Activated effector memory CD4-positive, alpha-beta T cell treated with Interleukin-2 at 50 U/mL for 16 hours (primary cell): ENCODE data around the gene TET1.
"Not testable (repeated sequence)": the region's sequence is repeated elsewhere in the genome, so short reads cannot be mapped to it uniquely, and the experiment has no call there.

ENCODE experiments used
- DNase-seq: peaks from one replicate; pipeline ENCODE4 v3.0.0-alpha.2; 2020

TET1 gene

DNA sequence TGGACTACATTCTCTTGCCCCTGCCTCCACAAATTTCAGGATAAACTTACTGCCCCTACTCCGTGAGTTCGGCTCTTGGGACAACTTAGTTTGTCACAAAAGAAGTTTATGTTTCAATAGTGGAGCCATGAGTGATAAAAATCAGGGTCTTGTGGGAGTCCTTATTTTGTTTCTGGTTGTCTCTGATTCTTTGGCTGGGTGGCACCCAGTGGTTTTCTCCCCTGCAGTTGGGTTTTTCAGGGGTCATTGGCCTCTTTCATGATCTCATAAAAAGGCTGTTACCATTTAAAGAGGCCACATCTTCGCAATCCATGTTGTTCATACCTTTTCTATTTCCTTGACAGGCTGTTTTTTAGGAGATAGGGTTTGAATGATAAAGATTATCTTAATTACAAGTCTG, 5.5 kb downstream of the TET1 start:
- DNase-seq: no peak

DNA sequence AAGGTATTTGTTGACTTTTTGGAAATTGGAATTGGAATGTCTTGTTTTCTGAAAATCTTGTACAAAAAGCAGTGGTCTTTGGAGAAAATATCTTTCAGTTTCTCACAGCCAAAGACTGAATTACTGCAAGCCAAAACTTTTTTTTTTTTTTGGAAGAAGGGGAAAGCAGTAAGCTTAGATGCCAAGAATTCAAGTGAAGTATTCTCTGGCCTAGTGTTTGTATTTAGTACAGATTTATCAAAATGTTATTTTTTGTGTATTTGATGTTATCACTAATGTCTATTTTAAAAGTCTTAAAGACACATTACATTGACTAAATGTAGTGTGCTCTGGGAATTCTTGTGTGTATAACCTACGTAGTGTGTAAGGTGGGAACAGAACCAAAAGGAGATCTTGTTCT, 6.2 kb downstream of the TET1 start:
- no peak for DNase-seq

DNA sequence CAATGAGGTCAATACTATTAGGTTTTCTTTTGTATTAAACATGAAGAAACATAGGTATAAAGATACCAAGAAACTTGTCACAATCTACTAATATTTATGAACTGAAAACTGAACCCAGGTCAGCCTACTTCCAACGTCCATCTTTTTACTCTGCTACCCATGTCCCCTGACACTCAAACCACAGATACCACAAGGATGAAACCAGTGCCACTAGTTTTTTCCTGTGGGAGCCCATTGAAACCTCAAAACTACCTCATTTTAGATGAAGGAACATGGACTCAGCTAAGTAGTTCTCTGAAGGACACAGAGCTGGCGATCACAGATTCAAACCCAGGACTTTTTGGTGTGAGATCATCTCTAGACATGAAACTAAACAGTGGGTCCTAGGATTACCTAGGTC, 6.8 kb downstream of the TET1 start:
- DNase-seq: no peak

DNA sequence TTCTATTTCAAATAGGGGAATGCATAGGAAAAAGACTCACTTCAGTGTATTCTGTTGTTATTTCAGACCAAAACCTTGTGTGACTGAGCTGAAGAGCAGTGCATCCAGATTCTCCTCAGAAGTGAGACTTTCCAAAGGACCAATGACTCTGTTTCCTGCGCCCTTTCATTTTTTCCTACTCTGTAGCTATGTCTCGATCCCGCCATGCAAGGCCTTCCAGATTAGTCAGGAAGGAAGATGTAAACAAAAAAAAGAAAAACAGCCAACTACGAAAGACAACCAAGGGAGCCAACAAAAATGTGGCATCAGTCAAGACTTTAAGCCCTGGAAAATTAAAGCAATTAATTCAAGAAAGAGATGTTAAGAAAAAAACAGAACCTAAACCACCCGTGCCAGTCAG, 12.0 kb downstream of the TET1 start:
- DNase-seq: no peak

DNA sequence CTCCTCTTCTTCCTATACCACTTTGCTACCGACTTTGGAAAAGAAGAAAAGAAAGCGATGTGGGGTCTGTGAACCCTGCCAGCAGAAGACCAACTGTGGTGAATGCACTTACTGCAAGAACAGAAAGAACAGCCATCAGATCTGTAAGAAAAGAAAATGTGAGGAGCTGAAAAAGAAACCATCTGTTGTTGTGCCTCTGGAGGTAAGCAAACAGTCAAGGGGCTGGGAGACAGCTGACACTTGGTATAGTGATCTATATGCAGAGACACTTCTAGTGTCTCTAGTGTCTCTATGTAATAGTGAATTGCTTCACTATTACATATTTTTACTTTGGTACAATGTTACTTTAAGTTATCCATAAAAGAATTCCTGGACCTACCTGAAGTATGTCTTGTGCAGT, 13.9 kb downstream of the TET1 start:
- DNase-seq: no peak

DNA sequence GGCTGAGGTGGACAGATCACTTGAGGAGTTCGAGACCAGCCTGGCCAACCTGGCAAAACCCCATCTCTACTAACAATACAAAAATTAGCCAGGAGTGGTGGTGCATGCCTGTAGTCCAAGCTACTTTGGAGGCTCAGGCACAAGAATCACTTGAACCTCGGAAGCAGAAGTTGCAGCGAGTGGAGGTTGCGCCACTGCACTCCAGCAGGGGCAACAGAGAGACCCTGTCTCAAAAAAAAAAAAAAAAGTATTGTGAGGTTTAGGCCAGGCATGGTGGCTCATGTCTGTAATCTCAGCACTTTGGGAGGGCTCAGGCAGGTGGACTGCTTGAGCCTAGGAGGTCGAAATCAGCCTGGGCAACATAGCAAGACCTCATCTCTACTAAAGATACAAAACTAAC, 16.0 kb downstream of the TET1 start:
- no peak for DNase-seq

DNA sequence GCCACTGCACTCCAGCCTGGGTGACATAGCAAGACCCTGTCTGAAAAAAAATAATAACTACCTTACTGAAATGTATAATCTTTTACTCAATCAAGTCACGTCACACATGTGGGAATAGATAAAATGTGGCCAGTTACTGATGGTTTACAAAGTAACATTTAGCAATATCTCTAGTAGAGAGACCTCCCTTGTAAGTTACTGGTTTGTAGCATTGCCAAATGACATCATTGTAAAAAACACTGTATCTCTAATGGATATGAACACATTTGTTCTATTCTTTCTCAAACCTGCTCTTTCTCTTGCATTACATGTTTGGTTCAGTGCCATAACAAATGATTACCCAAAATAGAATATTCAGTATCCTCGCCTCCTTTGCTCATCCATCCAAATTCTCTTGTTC, 18.8 kb downstream of the TET1 start:
- no peak for DNase-seq

DNA sequence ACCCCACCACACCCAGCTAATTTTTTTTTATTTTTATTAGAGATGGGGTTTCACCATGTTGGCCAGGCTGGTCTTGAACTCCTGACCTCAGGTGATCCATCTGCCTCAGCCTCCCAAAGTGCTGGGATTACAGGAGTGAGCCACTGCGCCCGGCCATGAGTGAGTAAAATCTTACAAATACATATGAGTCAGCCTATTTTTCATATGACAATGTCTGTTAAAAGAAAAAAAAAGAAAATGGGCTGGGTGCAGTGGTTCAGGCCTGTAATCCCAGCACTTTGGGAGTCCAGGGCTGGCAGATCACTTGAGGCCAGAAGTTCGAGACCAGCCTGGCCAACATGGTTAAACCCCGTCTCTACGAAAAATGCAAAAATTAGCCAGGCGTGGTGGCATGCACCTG, 24.1 kb downstream of the TET1 start:
- DNase-seq: not testable (repeated sequence)

DNA sequence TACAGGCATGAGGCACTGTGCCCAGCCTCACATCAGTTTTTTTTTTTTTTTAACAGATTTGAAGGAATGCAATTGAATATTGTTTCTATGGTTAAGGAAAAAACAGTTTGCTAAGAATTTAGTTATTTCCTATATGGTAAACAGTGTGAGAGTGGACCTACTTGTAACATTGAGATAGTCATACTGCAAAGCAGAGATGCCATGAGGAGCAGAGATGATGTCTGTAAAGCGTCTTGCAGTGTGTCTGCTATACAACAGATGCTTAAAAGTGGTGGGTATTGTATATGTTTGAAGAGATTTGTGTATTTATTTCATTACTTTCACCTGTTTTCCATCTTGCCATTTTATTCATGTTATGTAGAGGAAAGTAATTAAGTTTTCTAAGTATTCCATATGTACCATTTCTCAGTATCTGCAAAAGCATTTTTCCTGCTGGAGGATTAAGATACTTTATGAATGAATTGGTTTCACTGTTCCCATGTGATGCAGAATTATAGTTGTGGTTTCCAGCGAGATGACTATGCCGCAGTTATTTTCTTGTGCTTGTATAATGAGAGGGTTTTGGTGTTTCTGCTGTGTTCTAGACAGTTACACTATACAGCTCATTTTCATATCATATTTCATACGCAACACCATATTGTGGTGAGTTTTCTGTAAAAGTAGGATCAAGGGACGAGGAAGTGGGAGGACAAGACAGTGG, 26.6 kb downstream of the TET1 start:
- DNase-seq: no peak

DNA sequence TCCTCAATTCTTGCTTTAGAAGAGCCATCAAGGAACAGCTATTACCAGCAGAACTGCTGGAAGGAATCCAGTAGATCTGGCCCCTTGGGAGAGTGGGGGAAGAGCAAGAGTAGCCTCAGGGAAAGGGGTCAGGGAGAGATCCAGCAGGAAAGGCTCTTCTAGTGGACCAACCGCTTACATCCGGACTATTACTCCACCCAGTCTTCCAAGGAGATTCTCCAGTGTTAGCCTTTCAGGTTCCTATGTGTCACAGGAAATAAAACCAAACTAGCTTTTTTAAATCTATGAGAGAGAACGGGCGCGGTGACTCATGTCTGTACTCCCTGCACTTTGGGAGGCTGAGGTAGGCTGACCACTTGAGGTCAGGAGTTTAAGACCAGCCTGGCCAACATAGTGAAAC, 34.3 kb downstream of the TET1 start:
- no peak for DNase-seq

DNA sequence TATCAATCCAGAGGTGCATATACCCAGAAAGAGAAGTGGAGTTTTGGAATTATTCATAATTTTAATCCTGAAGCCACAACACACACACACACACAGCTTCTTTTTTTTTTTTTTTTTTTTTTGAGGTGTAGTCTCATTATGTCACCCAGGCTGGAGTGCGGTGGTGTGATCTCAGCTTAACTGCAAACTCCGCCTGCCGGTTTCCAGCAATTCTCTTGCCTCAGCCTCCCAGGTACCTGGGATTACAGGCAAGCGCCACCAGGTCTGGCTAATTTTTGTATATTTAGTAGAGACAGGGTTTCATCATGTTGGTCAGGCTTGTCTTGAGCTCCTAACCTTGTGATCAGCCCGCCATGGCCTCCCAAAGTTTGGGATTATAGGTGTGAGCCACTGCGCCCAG, 35.4 kb downstream of the TET1 start:
- no peak for DNase-seq

DNA sequence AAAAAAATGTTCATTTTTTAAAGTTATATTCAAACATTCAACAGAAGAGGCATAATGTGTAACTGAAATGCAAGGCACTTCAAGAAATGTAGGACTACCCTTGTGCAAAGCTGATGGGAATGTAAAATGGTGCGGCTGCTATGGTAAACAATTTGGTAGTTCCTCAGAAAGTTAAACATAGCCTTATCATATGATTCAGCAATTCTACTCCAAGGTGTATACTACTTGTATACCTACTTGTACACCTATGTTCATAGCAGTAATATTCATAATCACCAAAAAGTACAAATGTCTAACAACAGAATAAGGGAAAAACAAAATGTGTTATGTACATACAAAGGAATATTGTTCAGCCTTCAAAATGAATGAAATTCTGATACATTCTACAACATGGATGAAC, 37.3 kb downstream of the TET1 start:
- DNase-seq: no peak

DNA sequence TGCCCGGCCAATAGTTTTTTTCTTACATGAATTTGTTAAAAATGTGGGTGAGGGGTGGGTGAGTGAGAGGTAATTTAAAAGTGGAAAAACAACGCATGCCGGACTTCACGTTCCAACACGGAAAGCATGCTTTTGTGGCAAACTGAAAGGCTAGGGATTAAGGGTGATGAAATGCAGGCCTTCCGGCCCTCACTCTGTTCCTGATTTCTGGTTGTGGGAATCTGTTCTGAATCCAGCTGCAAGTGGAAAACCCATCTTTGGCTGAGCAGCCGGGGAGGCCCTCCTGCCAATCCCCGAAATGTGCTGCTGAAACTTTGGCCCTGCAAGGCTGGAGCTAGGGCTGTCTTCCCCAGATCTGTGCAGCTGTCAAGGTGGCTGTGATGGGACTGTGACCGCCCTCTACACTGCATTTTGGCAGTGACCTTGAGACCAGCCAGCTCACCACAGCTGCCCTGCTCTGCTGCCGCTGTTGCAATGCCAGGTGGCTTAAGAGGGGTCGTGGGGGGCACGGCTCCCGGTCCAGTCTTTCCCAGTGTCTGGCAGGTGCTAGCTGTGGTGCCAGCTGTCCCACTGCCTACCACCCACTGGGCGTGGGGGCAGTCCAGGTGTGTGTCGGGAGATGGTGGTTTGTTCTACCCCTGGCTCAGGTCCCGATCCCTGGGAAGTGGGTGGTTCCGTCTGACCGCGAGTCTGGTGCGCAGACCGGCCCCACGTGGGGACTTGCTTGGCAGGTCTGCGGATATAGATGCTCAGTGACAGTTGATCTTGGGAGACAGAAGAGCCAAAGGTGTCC, 39.0 kb downstream of the TET1 start:
- DNase-seq: no peak

DNA sequence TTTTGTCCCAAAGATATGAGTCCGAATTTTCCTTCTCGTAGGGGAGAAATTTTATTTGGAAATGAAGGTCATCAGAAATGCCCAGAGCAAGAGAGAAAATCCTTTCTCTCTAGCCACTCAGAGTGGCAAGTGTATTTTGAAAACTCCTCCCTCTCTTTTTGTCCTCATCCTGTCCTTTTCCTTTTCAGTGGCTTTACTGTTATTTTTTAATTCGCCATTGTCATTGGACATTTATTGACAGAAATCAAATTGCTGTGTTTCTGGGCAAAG, 39.6 kb downstream of the TET1 start:
- no peak for DNase-seq

DNA sequence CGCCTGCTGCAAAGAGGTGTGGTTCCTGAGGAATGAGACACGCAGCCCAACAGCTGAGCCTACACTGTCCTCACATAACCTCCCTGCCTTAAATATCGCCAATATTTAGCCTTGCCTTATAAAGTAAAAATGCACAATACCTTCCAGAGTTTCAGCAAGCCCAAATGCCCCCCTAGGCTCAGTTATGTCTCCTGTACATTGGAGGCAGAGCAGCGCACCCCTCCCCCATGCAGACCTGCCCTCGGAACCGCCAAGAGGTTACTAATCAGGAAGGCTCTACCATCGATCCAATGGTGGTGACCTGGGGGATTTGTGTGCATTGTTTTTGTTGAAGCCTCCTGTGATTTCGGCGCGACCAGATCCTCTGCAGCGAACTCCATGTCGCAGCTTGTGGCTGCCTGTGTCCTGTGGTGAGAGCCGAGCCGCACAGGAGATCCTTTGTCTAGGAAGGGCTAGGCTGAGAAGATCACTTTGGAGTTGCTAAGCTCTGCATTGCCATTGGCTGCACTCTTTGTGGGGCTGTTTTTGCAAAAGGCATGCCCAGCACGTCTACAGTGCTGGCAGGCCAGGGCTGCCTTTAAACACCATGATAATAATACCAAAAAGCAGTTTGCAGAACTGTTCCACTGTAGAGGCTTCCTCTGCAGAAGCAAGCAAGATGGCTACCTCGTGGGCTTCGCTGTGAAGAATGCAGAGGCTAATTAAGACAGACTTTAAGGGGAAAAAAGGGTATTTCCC, 40.1 kb downstream of the TET1 start:
- peak; percentile 40 for DNase-seq

DNA sequence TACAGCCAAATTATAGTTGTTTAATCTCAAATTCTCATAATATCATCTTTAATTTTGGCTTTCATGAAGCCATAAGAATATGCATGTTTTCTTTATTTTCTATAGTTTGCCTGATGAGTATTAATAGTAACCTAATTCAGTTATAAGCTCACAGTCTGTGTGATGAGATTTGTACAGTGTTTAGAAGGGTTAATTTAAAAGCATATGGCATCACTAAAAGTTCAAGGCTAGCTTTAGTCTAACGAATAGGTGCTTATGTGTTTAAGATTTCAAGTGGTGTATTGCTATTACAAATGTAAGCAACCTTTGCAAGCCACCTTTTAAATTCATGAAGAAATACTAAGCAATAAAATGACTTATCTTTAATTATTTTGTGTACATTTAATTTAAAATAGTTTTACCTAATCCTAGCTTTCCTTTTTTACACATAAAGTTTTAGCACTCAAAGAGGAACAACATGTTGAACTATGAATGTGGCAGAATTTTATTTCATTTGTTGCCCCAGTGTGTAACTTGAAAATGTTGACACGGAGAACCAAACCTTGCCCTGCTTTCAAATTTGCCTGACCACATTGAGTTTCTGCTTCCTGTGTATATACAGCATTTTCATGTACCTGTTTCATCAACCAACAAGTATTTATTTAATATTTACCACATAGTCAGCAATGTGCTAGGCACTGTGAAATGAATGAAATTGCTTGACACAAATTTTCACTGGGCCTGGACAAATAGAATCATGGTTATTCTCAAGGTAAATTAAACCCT, 41.5 kb downstream of the TET1 start:
- no peak for DNase-seq

DNA sequence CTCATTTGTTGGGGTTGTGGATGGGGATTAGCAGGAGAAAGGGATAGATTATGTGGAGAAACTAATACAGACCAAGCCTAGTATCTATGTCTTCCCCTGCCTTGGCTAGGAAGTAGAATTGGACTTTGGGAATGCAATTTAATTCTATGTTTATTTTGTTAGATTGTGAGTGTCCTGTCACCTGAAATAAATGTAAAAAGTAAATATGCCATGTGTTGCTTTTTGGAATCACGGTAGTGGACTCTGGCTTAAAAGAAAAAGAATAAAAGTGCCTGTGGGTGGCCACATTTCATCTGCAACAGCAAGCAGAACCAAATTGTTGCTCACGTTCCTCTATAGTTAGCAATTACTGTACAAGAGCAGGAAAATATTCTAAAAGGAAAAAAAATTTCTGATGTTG, 42.3 kb downstream of the TET1 start:
- DNase-seq: no peak

DNA sequence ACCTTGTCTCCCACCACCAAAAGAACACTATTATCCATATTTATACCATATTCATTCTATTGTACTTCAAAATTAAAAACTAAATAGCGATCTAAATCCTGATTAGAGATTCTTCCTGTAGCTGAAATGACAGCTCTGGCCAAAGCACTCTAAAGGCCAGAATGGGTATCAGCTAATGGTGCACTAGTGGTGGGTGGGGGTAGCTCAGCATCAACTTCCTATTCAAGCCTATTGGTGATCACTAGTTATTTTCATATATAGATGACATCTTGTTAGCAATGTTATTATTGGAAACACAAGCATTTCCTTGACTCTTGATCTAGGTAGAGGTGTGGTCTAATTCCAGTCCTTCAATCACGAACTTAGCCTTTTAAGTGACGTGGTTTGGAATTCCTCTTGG, 43.6 kb downstream of the TET1 start:
- no peak for DNase-seq

DNA sequence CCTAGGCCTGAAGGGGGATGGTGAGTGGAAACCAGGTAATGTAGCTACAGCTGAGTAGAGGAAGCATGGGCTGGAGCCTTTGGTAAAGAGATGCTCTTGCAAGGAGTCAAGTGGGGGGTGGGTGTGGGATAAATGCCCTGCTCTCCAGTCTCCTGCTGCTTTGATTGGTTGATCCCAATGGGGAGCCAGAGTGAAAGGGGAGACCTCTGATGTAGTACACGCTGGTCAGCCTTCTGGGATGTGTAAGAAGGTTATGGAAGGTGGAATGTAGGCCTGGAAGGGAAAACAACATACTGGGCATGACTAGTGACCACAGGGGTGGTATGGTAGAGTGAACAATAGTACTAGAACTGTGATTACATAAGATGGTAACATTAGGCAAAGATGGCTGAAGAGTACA, 44.3 kb downstream of the TET1 start:
- no peak for DNase-seq

DNA sequence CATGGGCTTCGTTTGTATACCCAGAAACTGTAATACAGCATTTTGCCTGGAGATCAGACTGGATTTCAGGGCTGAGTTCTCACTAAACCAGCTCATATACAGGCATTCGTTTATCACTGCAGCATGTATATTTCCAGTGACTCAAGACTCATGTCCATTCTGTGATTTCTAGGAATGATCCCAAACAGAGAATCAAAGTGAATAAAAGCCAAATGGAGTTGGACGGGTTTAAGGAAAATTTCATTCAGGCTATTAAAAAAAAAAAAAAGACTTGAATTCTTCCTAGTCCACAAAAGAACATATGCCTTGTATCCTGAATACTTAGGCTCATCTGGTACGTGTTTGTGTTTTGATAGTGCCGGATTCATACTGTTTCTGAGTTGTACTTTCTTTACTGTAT, 46.8 kb downstream of the TET1 start:
- DNase-seq: no peak

DNA sequence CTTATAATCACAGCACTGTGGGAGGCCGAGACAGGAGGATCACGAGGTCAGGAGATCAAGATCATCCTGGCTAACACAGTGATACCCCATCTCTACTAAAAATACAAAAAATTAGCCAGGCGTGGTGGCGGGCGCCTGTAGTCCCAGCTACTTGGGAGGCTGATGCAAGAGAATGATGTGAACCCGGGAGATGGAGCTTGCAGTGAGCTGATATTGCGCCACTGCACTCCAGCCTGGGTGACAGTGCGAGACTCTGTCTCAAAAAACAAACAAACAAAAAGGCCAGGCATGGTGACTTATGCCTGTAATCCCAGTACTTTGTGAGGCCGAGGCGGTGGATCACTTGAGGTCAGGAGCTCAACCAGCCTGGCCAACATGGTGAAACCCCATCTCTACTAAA, 49.9 kb downstream of the TET1 start:
- not testable (repeated sequence) for DNase-seq

DNA sequence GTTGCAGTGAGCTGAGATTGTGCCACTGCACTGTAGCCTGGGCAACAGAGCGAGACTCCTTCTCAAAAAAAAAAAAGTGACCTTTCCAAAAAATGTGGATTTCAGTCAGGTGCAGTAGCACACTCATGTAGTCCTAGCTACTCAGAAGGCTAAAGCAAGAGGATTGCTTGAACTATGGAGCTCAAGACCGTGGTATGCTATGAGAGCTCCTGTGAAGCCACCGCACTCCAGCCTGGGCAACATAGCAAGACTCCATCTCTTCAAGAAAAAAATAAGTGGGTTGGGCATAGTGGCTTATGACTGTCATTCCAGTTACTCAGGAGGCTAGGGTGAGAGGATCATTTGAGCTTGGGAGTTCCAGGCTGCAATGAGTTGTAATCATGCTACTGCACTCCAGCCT, 51.1 kb downstream of the TET1 start:
- DNase-seq: no peak

DNA sequence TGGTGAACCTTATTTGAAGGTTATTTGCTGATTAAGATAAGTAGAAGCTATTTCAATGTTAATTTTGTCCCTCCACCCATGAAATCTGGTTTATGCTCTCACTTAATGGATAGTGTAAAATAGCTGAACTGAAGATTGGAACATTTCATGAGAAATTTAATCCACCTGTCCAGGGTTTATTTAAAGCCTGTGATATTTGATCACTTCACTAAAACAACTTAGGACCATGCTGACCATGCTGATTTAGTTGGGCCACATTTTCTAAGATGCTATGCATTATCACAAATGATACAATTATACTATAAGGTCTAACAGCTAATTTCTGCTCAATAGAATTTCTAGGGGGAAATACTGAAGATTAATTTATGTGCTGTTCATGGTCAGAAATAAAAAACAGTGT, 53.8 kb downstream of the TET1 start:
- DNase-seq: not testable (repeated sequence)

DNA sequence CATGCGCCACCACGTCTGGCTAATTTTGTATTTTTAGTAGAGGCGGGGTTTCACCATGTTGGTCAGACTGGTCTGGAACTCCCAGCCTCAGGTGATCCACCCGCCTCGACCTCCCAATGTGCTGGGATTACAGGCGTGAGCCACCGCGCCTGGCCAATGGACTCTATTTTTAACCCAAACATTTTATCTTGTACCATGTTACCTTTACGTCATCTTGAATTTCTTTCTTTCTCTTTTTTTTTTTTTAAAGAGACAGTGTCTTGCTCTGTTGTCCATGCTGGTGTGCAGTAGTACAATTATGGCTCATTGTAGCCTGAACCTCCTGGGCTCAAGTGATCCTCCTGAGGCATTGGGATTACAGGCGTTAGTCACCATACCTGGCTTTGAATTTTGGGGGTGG, 57.6 kb downstream of the TET1 start:
- DNase-seq: not testable (repeated sequence)
